ENCODE measurements around the gene NUDCD2.
"Not testable (repeated sequence)": the region's sequence is repeated elsewhere in the genome, so short reads cannot be mapped to it uniquely, and the experiment has no call there.

The NUDCD2 gene

DNA sequence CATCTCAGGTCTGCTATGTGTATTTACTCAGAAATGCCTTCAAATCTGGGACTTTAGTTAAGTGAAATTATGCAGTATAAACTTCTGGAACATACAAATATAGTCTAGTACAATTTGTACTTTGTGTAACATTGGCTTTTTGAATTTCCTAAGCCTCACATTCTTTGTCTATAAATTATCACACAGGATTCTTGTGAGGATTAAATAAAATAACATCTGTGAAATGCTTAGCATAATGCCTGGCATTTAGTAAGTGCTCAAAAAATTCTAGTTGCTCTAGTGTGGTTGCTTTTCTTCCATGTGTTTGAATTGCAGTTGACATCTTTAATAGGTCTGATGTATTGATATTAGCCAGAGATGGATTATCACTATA lies 3.1 kb upstream of the NUDCD2 start:
- DNase-seq: no peak

DNA sequence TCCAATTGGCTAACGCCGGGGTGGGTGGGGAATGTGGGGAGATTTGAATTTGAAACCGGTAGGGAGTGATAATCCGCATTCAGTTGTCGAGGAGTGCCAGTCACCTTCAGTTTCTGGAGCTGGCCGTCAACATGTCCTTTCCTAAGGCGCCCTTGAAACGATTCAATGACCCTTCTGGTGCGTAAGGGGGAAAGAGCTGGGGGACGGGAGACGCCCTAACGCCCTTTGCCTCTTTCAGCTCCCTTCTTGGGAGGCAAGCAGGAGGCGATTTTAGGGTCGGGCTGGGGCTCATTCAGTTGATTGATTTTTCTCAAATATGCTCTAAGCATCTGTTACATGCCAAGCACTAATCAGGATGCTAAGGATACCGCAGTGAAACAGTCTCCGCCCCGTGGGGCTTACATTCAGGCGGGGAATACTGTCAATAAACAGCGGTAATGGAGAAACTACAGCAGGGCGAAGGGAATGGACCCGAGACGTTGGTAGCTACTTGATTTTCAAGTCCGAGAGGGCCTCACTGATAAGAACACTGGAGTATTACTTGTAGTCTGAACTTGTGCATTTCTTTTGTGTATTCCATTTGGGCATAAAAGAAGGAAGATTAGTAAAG lies 765 bp upstream of the NUDCD2 start, which contains the start of gene HMMR:
Gene HMMR (plus strand): TSS at position 71 of the 610 bp plus-strand sequence. CDS start 61 bp downstream, at position 132.
- DNase-seq: no peak

DNA sequence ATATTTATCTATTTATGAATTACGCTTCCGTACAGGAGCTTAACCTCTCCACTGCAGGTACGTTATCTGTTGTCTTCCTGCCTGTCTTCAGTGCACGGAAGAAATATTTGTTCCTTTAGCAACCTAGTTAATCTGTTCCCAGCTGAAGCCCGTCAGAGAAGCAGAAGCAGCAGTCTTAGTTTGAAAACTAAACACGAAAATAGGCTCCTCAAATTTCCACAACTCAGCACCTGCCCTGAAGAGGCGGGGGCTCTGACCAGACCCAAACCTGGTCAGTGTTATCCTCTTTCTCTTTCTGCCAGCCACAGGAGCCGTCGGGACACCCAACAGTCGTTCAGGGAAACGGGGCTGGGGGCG lies 462 bp downstream of the NUDCD2 start:
- DNase-seq: no peak

DNA sequence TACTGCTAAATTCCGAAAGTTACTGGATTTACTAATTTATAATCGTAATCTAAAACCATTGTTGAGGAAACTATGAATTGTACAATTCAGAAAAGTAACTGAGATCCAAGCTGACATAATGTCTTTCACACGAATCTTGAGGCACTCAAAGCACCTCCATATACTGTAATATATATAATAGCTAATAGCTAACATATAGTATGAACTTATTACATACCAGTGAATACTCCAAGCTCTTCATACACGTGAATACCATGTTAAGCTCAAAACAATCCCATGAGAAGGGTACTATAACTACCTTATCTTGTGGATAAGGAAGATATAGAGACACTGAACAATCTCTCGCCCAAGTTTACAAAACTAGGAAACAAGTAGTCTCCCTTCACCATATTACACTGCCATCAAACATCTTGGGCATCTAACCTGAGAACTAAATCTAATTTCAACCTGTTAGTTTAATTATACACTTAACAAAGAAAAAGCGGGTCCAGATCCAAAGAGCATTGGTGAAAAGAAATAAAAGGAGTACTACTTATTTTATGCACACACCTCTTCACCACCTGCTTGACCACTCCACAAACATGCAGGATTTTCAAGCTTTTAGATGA lies 1.0 kb downstream of the NUDCD2 start:
- no peak for DNase-seq

DNA sequence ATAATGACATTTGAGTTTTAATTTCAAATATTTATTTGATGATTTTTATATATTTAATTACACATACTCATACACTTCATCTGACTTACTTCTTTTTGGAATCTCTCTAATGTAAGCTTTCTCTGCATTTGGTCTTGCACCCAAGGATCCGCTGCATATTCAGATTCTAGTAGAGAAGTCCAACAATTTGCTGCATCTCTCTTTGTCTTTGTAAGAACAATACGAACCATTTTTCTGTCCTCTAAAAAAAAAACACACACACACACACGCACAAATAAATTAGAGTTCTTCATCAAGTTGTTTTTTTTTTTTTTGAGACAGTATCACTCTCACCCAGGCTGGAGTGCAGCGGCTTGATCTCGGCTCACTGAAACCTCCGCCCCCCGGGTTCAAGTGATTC lies 3.1 kb downstream of the NUDCD2 start:
- DNase-seq: no peak

DNA sequence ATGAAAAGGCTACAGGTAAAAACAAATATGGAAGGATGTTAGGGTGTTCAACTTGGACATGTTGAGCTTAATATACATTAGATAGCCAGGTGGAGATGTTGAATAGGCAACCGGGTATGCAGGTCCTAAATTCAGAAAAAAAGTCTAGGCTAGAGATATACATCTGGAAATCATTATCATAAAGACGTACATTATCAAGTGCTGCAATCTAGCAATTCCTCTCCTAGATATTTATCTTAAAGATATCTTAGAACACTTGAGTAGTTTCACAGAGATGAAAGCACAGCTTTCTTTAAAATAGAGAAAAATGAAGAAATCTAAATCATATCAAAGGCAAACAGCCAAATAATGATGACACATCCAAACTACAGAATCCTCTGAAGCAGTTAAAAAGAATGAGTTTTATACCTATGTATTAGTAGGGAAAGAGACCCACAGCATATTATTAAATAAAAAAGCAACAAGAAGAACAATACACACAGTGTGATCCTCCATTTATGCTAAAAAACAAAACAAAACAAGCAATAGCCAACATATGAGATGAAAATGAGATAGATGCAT lies 3.8 kb downstream of the NUDCD2 start:
- DNase-seq: no peak

DNA sequence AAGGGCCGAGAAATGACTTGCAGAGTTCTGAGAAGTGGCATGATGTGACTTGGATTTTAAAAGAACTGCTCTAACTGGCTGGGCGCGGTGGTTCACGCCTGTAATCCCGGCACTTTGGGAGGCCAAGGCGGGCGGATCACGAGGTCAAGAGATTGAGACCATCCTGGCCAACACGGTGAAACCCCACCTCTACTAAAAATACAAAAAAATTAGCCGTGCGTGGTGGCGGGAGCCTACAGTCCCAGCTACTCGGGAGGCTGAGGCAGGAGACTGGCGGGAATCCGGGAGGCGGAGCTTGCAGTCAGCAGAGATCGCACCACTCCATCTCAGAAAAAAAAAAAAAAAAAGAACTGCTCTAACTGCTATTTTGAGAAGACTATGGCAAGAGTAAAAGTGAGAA lies 4.5 kb downstream of the NUDCD2 start:
- not testable (repeated sequence) for DNase-seq

DNA sequence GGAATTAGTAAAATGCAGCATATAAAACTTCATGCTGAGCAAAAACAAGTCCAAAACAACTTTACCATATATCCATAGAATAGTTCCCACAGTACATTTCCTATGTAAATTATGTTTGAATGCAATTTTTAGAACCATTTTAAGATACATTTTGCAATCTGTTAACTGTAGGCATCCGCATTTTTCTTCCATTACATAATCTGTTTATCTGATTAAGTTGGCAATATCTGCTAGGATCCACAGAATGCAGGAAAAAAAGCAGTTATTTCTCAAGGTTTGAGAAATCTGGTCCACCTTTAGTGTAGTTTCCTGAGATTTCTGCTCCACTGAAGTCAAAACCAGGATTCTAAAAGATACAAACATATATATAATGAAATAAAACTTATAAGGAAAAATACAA lies 6.2 kb downstream of the NUDCD2 start:
- no peak for DNase-seq

DNA sequence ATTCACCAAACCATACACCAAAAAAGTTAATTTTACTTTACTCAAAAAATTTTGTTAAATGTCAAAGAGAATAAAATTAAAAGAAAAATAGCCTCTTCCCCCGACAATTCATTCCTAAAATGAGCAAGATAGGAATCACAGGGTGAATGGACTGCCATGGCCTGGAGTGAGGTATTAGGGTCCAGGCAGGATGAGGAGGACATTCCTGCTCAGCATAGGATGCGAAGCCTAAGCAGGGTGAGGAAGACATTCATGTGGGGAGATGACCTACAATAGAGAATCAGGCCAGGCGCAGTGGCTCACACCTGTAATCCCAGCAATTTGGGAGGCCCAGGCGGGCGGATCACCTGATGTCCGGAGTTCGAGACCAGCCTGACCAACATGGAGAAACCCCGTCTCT lies 8.4 kb downstream of the NUDCD2 start:
- DNase-seq: no peak

DNA sequence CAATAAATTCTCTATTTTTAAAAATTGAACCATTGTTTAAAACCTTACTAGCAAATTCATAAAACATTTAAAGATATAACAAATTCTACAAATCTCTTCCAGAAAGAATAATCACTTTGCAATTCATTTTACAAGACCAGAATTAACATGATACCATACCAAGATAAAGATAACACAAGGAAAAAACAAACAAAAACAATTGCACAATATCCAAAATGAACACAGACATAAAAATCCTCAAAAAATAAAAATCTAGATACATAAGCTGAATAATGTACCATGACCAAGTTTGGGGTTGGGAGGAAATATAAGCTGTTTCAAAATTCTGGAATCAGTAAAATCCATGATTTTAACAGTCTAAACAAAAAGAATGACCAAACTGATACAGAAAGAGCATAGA lies 11.4 kb downstream of the NUDCD2 start:
- no peak for DNase-seq

DNA sequence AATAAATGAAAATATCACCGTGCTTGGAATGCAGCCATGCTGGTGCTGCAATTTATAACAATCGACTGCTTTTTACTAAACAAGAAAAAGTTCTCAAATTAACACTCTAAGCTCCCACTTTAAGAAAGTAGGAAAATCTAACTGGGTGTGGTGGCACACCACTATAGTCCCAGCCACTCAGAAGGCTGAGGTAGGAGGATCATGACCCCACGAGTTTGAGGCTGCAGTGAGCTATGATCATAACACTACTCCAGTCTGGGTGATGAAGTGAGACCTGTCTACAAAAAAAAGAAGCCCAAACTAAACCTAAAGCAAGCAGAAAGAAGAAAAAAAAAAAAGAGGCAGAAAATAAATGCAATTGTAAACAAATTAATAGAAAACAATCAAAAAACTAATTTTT lies 12.0 kb downstream of the NUDCD2 start:
- no peak for DNase-seq

DNA sequence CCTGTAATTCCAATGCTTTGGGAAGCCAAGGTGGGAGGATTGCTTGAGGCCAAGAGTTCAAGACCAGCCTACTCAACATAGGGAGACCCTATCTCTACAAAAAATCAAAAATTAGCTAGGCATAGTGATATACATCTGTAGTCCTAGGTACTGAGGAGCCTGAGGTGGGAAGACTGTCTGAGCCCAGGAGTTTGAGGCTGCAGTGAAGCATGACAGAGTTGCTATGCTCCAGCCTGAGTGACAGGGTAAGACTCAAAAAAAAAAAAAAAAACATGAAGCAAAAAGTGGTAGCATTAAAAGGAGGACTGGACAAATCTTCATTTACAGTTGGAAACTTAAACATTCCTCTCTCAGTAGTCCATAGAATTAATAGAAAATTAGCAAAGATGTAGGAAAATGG lies 12.7 kb downstream of the NUDCD2 start:
- DNase-seq: no peak

DNA sequence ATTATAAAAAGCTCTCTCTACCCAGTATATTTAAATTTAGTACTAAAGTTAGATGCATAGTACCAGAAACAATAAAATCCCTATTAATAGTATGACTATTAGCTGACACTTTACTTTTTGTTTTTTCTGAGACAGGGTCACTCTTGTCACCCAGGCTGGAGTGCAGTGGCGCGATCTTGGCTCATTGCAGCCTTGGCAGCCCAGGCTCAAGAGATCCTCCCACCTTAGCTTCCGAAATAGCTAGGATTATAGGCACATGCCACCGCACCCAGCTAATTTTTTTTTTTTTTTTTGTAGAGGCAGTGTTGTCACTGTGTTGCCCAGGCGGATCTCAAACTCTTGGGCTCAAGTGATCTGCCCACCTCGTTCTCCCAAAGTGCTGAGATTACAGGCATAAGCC lies 14.6 kb downstream of the NUDCD2 start:
- DNase-seq: no peak

DNA sequence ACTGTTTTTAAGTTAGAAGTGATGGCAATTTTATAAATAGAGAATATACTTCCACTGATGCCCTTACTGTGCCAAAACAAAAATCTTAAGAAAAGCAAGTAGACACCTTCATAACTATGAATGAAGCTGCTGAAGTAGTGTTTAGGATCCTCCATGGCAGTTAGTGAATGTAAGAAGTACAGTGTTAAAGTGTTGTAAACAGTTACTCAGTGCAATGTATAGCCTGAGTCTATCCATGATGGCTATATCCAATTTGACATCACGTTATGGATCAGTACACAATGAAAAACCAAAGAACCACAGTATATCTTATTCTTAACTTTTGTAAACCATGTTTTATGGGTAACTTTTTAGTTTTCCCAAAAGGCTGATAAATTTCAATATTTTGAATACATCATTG lies 15.4 kb downstream of the NUDCD2 start:
- no peak for DNase-seq

DNA sequence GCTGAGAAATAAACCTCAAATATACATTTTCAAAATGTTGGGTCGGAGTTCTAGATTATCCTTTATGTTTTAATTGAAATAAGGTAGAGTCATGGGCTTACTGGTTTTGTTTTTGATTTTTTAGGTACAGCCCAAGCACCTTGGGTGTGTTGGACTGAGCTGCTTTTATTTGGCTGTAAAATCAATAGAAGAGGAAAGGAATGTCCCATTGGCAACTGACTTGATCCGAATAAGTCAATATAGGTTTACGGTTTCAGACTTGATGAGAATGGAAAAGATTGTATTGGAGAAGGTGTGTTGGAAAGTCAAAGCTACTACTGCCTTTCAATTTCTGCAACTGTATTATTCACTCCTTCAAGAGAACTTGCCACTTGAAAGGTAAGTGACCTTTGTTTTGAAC lies 18.9 kb downstream of the NUDCD2 start:
- no peak for DNase-seq

DNA sequence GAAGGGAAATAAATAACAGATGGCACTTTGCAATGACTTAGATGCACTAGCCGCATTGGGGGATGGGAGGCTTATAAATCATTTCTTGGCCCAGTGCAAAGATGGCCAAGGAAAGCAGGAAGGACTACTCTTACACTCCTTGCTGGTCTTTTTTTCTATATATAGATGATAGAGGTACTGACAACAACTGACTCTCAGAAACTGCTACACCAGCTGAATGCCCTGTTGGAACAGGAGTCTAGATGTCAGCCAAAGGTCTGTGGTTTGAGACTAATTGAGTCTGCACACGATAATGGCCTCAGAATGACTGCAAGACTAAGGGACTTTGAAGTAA lies 20.8 kb downstream of the NUDCD2 start:
- DNase-seq: no peak

DNA sequence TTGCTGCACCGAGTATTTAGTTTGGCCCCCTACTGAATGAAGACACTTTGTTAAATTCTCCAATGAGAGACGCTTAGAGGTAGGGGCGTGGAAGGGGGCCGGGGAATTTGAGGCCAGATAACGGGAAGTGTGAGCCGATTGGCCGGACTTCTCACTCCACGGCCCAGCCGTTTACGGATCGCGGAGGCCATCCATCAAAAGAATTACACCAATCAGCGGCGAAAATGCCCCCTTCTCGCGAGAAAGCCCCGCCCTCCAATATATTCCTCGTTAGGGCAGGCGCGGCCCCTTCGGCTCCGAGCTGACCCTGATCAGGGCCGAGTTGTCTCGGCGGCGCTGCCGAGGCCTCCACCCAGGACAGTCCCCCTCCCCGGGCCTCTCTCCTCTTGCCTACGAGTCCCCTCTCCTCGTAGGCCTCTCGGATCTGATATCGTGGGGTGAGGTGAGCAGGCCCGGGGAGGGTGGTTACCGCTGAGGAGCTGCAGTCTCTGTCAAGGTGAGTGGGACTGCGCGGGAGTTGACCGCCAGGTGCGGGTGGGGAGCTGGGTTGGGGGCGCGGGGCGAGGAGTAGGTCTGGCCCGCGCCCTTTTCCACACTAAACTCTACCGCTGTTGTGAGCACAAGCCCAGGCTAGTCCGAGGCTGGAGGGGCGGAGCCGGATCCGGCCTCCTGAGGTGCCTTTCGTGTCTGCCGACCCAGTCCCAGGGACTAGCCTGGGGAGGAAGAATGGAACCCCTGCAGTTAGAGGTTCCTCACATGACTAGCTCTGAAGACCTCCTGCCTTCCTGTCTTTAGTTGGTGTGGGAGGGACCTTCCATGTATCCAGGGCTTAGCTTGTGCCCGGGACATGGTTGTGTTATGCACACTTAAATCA lies 22.4 kb downstream of the NUDCD2 start, which contains the start of gene CCNG1:
Gene CCNG1 (plus strand): TSS at position 287 of the 874 bp plus-strand sequence. CDS start 1,662 bp downstream, outside the sequence.
- peak; percentile 75 for DNase-seq

DNA sequence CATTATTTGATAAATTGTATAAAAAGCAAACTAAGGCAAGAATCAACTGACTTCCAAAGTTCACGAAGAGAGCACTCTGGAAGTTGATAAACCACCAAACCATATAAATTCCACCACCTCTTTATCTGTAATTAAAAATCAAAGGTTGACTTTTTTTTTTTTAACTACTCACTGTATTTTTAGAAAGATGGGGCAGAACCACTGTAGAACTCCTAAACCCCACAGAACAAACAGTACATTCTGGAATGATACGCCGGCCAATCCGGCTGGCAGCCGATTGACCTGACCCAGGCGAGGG lies 22.9 kb downstream of the NUDCD2 start:
- DNase-seq: no peak

DNA sequence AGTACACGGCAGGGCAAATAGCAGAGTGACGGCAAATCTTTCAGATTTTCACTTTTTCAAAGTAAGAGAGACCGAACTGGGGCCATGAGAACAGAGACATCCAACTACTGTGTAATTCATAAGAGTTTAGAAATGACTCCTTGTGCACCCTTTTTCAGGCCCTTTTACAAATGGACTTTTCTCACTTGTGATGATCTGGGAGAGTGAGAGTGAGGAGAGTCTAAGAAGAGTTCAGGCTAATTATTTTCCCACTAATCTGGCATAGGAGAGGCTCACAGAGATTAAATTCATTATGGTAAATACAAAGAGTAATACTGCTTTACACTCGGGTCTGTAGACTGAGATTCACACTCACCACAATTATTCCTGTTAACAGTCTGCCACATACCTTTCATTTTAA lies 23.4 kb downstream of the NUDCD2 start:
- no peak for DNase-seq

DNA sequence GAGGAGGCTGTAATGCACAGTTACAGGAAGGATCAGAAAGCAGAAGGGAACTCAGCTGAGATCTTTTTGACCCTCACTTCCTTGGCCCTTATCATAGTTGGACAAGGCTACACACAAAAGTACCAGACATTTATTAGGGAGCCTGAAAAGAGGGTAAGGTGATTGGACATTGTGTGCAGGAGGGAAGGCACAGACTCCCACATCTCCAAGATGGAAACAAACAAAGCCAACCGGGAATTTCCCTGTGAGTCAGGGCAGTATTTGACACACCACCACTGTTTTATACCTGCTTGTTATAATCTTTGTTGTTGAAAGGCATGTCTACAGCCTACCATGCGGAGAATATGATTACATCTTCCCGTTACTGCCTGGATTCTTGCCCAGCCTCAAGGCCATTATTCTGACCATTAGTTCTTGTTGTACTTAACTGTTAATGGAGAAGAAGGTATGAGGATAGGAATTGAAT lies 25.5 kb downstream of the NUDCD2 start:
- no peak for DNase-seq

DNA sequence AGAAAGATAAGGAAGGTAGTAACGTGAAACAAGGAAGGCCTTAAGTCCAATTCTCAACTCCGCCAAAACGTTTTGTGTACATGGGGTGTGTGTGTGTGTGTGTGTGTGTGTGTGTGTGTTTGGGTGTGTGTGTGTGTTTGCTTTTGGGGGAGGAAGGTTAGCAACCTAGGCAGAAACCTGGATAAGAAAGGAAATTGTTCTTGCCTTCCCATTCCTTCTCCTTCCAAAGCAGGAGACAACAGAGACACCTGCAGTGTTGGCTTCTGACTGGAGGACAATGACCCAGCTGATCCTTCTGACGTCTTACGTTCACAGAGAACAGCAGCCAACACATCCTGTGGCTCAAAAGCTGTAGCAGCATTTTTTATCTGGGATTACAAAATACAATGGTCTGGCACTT lies 26.6 kb downstream of the NUDCD2 start:
- DNase-seq: no peak

DNA sequence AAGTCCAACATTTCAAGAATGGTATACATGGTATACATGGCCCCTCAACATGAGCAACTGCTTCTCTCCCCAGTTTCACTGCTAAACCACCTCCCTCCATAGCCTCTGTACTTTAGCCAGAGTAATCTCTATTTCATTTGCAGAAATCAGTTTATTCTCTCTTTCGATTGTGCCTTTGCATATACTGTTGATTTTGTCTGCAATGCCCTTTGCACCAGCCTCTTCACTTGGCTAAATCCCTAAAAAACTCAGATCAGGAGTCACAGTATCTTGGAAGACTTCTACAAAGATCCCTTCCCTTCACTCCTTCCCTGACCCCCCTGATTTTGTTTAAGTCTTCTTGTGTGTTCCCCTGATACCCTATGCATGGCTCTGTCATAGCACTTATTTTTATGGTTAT lies 27.4 kb downstream of the NUDCD2 start:
- no peak for DNase-seq

DNA sequence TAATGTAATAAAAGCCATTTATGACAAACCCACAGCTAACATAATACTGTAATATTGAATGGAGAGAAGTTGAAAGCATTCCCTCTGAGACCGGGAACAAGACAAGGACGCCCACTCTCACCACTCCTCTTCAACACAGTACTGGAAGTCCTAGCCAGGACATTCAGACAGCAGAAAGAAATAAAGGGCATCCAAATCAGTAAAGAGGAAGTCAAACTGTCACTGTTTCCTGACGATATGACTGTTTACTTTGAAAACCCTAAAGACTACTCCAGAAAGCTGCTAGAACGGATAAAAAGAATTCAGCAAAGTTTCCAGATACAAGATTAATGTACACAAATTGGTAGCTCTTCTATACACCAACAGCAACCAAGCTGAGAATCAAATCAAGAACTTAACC lies 33.8 kb downstream of the NUDCD2 start:
- not testable (repeated sequence) for DNase-seq

DNA sequence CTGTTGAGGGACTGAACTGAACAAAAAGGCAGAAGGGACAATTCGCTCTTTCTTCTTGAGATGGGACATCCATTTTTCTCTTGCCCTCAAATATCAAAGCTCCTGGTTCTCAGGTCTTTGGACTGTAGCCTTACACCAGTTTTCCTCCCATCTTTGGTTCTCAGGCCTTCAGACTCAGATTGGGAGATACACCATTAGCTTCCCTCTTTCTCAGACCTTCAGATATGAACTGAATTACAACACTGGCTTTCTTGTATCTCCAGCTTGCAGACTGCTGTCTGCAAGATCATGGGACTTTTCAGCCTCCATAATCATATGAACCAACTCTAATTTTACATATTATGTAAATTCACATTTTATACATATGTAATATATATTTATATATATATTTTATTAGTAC lies 35.1 kb downstream of the NUDCD2 start:
- DNase-seq: no peak
